Stimulated activated CD4-positive, alpha-beta T cell treated with anti-CD3 and anti-CD28 coated beads, Interleukin-12 subunit alpha, Interleukin-12 subunit beta, amount 100 ng/mL, for 48 hours (primary cell): ENCODE results near the gene ZDHHC18.
"Not testable (repeated sequence)": the region's sequence is repeated elsewhere in the genome, so short reads cannot be mapped to it uniquely, and the experiment has no call there.

ENCODE experiments used
- DNase-seq, 3 donors: peaks; one replicate each; pipeline ENCODE4 v3.0.0-alpha.2; 2020; ENCODE audit warnings: low read depth in 2 of 3, low spot score in 1 of 3

Gene ZDHHC18

GRCh38 chr1:26856604-26857469 lies 30.3 kb downstream of the ZDHHC18 start:
- no peak for DNase-seq

- DNase-seq, result no peak
These were observed 31.1 kb downstream of the ZDHHC18 start for GRCh38 chr1:26857473-26858060.

GRCh38 chr1:26858160-26858559 lies 31.7 kb downstream of the ZDHHC18 start:
- DNase-seq, result no peak

- DNase-seq, result no peak
These were observed 32.6 kb downstream of the ZDHHC18 start for GRCh38 chr1:26858891-26859640.

GRCh38 chr1:26861286-26861701 lies 34.8 kb downstream of the ZDHHC18 start:
- DNase-seq, result no peak

- no peak for DNase-seq
These were observed 35.4 kb downstream of the ZDHHC18 start for GRCh38 chr1:26861889-26862378.

- DNase-seq, result peak; percentile 50 to 59 (median 59)
These were observed 36.5 kb downstream of the ZDHHC18 start, which contains the start of gene SFN for GRCh38 chr1:26862781-26863684. TSS of gene SFN (plus strand) at chr1:26863149. CDS start at chr1:26863213, 64 bp downstream.

GRCh38 chr1:26863685-26864077 lies 37.2 kb downstream of the ZDHHC18 start:
- DNase-seq, result no peak

GRCh38 chr1:26864610-26865480 lies 38.4 kb downstream of the ZDHHC18 start:
- DNase-seq, result peak; percentile 92 to 96 (median 93)

GRCh38 chr1:26873097-26873496 lies 46.6 kb downstream of the ZDHHC18 start:
- not testable (repeated sequence) for DNase-seq

GRCh38 chr1:26874896-26875295 lies 48.4 kb downstream of the ZDHHC18 start:
- DNase-seq, result no peak

- DNase-seq, result no peak
These were observed 50.8 kb downstream of the ZDHHC18 start for GRCh38 chr1:26877326-26877725.

GRCh38 chr1:26879793-26880192 lies 53.3 kb downstream of the ZDHHC18 start:
- DNase-seq, result no peak

- DNase-seq, result not testable (repeated sequence)
These were observed 55.1 kb downstream of the ZDHHC18 start for GRCh38 chr1:26881611-26882010.

GRCh38 chr1:26882696-26883463 lies 56.4 kb downstream of the ZDHHC18 start:
- DNase-seq, result no peak

GRCh38 chr1:26887125-26887524 lies 60.6 kb downstream of the ZDHHC18 start:
- DNase-seq, result no peak

GRCh38 chr1:26888231-26888630 lies 61.7 kb downstream of the ZDHHC18 start:
- DNase-seq, result no peak

GRCh38 chr1:26889551-26890466 lies 63.3 kb downstream of the ZDHHC18 start, which contains the start of gene GPN2:
TSS of gene GPN2 (minus strand) at chr1:26890283. CDS start at chr1:26890096, 187 bp downstream.
- peak; percentile 58 to 74 (median 64) for DNase-seq
